Right lobe of liver (tissue), 6 donors: Measurements from ENCODE around the gene NCOA5. TPM values are rescaled to one million over a fixed set of nuclear protein-coding genes. Genes with fewer than 3 reads are reported as not detected.

Experiments used
- ATAC-seq, 4 donors: fragments of 200-7000 bp; cut with Tn5 transposase; one replicate each; pipeline ENCODE4 v1.9.1; 2020; ENCODE audit warnings: mild to moderate bottlenecking in 4 of 4, moderate library complexity in 4 of 4
- DNase-seq, 3 donors: peaks; one replicate each; pipeline ENCODE4 v3.0.0-alpha.2; 2020
- H3K27ac ChIP-seq, 3 donors: fragments of 200-600 bp; one replicate each; pipeline ENCODE4 v1.8.0; 2022
- H3K27me3 ChIP-seq, 2 donors: fragments of 200-600 bp; one replicate each; pipeline ENCODE4 v1.8.0; 2022
- H3K36me3 ChIP-seq, 4 donors: fragments of 200-600 bp; sonication (generic) in 1 of 4; one replicate each; pipeline versions ENCODE4 v1.5.1 to v1.8.0; 2017 to 2022; ENCODE audit warnings: control low read depth in 1 of 4
- H3K4me1 ChIP-seq, 4 donors: fragments of 200-600 bp; sonication (generic) in 1 of 4; one replicate each; pipeline versions ENCODE4 v1.5.1 to v1.8.0; 2017 to 2022; ENCODE audit warnings: control low read depth in 1 of 4
- H3K4me3 ChIP-seq, 3 donors: fragments of 200-600 bp; one replicate each; pipeline ENCODE4 v1.8.0; 2022
- H3K9me3 ChIP-seq, 4 donors: fragments of 200-600 bp; sonication (generic) in 1 of 4; one replicate each; pipeline versions ENCODE4 v1.5.1 to v1.8.0; 2017 to 2022; ENCODE audit warnings: control low read depth in 1 of 4
- CTCF ChIP-seq, 4 donors: fragments of 200-600 bp in 3 of 4; fragments of 450-650 bp in 1 of 4; IDR thresholded peaks; one replicate each; pipeline versions ENCODE4 v1.5.1 to v1.8.0; 2016 to 2022; ENCODE audit warnings: antibody characterized with exemption in 4 of 4, mild to moderate bottlenecking in 2 of 4
- POLR2A ChIP-seq: fragments of 450-650 bp; IDR thresholded peaks from one replicate; pipeline ENCODE4 v1.6.1; 2017; ENCODE audit warnings: antibody characterized with exemption, mild to moderate bottlenecking
- WGBS: methylation state at CpG from one replicate; pipeline ENCODE4 v1.1.6; 2018; ENCODE audit warnings: low coverage, low lambda C conversion rate; ENCODE audit not compliant: insufficient coverage; ENCODE audit errors: missing lambda C conversion rate; 5-methylcytosine and 5-hydroxymethylcytosine counted together
- intact Hi-C, 2 donors: fragments of 100-400 bp; cut with DNase I; formaldehyde crosslinking; loops; one replicate each; pipeline versions ENCODE4 v1.11.2 to v1.14.1; 2022
- total RNA-seq, 6 experiments: library from RNA; depleted of rRNA in 2 of 6; stranded (reverse); fragments of >200 nt in 2 of 6; fragmentation: NEBNext Ultra II Directional in 3 of 6; extraction: Animal tissue kit (Norgen Biotek cat#: 25700) in 3 of 6; gene quantifications; one replicate each; pipeline versions ENCODE4 v1.1.0 to v1.2.4, GENCODE V29; 2016 to 2023
- donor health status: DM: no; HTN: yes; CAD: no.
- donor health status: DM: no; HTN: no; CAD: no.
- donor health status: DM: no; HTN: no; CAD: no.
- donor health status: DM: no; HTN: yes; CAD: no.
- donor health status: DM: no; HTN: yes; CAD: no.

NCOA5 gene
- total RNA-seq, 6 experiments from 2014 or later: 5.1 to 10.4 (median 8.8) TPM

- no CpG with 5 or more reads among the region's 31 CpGs for WGBS
- ATAC-seq (peak; percentile 49 to 67 (median 61)), DNase-seq (peak in 1 of 3 donors; percentile 79)
- H3K27ac ChIP-seq: peak overlapping the region; percentile 97 to 99 (median 98)
- intact Hi-C loops: no loop called here
- H3K36me3 ChIP-seq: no peaks in the 10 kb centered on the region
- H3K4me1 ChIP-seq: peaks cover 0 to 44% (median 12%) of the 10 kb centered on the region in 4 donors
- H3K27me3 ChIP-seq: no peaks in the 10 kb centered on the region
- TF ChIP-seq POLR2A (no peak), CTCF (IDR thresholded peaks at IDR 0.05) (no peak)
- H3K4me3 ChIP-seq: peak overlapping the region; percentile 79 to 98 (median 87)
- H3K9me3 ChIP-seq: no peaks in the 10 kb centered on the region
Observed at GRCh38 chr20:46089167-46089416, 670 bp downstream of the NCOA5 start.

GRCh38 chr20:46088409-46089166, 1.2 kb downstream of the NCOA5 start:
- Histone ChIP-seq H3K9me3 (no peaks in the 10 kb centered on the region), H3K27me3 (no peaks in the 10 kb centered on the region), H3K4me3 (peak overlapping the region; percentile 79 to 98 (median 87)), H3K36me3 (no peaks in the 10 kb centered on the region), H3K27ac (peak overlapping the region; percentile 97 to 99 (median 98)), H3K4me1 (peaks cover 0 to 45% (median 12%) of the 10 kb centered on the region in 4 donors)
- intact Hi-C loops: no loop called here
- TF ChIP-seq CTCF (IDR thresholded peaks at IDR 0.05) (no peak), POLR2A (no peak)
- ATAC-seq (peak in 1 of 4 donors; percentile 2), DNase-seq (no peak)
- 2% methylated on average over 21 of the region's 22 CpGs for WGBS

GRCh38 chr20:46087161-46087560, 2.6 kb downstream of the NCOA5 start:
- H3K4me3 ChIP-seq: no peak overlapping the region

GRCh38 chr20:46085179-46085851, 4.4 kb downstream of the NCOA5 start:
- peak in 1 of 4 donors; percentile 21 for ATAC-seq
- no peak overlapping the region for H3K4me3 ChIP-seq
- no peak overlapping the region for H3K27ac ChIP-seq
- H3K36me3 ChIP-seq: no peaks in the 10 kb centered on the region
- intact Hi-C loops: no loop called here
- TF ChIP-seq POLR2A (no peak), CTCF (IDR thresholded peaks at IDR 0.05) (no peak)
- 41% methylated on average over 4 of the region's 4 CpGs for WGBS
- H3K4me1 ChIP-seq: peaks cover 0 to 53% (median 12%) of the 10 kb centered on the region in 4 donors
- DNase-seq: no peak
- no peaks in the 10 kb centered on the region for H3K27me3 ChIP-seq
- H3K9me3 ChIP-seq: no peaks in the 10 kb centered on the region

More at GRCh38 chr20:46087161-46087560, 2.6 kb downstream of the NCOA5 start:
- Histone ChIP-seq H3K27ac (no peak overlapping the region), H3K9me3 (no peaks in the 10 kb centered on the region), H3K27me3 (no peaks in the 10 kb centered on the region), H3K4me1 (peaks cover 0 to 53% (median 12%) of the 10 kb centered on the region in 4 donors), H3K36me3 (no peaks in the 10 kb centered on the region)
- no peak for DNase-seq
- ATAC-seq: no peak
- intact Hi-C loops: no loop called here
- WGBS: 48% methylated on average over 8 of the region's 8 CpGs
- no peak for TF ChIP-seq POLR2A
- TF ChIP-seq CTCF (IDR thresholded peaks at IDR 0.05): peak; percentile 21 to 48 (median 43)
